Testis (tissue), 2 donors: ENCODE data around the gene VKORC1.

Experiments used
- POLR2A ChIP-seq: fragments of 450-650 bp; IDR thresholded peaks from one replicate; pipeline ENCODE4 v1.6.1; 2017; ENCODE audit warnings: antibody characterized with exemption, mild to moderate bottlenecking, moderate library complexity
- TF ChIP-seq, protein P1 (sequence below), 3 experiments: fragments of 450-650 bp in 2 of 3; fragments of 200-600 bp in 1 of 3; sonication (generic) in 1 of 3; IDR thresholded peaks; one replicate each; pipeline ENCODE4 v1.5.1; 2016 to 2019; ENCODE audit warnings: antibody characterized with exemption in 3 of 3, mild to moderate bottlenecking in 2 of 3, moderate library complexity in 1 of 3

DNA sequence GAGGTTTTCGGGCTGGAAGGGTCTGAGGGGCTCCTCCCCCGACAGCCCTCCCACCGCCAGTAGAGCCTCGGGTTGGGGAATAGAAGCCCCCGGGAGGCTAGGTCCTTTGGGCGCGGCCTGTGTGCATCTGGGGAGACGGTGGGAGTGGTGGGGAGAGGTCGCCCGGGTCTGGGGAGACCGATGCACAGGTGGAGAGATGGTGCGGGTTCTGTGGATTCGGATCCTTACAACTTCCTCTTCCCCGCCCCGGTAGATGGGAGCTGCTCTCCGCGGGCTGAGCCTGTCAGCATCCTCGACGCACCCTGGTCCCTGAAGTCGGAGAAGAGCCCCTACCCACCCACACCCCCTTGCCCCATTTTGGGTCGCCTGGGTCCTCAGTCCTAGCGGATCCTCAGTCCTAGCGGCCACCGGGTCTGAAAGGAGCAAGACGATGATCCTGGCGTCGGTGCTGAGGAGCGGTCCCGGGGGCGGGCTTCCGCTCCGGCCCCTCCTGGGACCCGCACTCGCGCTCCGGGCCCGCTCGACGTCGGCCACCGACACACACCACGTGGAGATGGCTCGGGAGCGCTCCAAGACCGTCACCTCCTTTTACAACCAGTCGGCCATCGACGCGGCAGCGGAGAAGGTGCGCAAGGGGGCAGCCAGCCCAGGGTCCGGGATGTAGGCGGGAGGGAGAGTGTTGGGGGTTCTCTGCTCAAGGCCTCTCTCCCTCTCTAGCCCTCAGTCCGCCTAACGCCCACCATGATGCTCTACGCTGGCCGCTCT lies 14.4 kb upstream of the VKORC1 start:
- TF ChIP-seq, protein P1, sequence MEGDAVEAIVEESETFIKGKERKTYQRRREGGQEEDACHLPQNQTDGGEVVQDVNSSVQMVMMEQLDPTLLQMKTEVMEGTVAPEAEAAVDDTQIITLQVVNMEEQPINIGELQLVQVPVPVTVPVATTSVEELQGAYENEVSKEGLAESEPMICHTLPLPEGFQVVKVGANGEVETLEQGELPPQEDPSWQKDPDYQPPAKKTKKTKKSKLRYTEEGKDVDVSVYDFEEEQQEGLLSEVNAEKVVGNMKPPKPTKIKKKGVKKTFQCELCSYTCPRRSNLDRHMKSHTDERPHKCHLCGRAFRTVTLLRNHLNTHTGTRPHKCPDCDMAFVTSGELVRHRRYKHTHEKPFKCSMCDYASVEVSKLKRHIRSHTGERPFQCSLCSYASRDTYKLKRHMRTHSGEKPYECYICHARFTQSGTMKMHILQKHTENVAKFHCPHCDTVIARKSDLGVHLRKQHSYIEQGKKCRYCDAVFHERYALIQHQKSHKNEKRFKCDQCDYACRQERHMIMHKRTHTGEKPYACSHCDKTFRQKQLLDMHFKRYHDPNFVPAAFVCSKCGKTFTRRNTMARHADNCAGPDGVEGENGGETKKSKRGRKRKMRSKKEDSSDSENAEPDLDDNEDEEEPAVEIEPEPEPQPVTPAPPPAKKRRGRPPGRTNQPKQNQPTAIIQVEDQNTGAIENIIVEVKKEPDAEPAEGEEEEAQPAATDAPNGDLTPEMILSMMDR (IDR thresholded peaks at IDR 0.05) = no peak
- no peak for TF ChIP-seq POLR2A
